Activated CD4-positive, alpha-beta T cell treated with anti-CD3 and anti-CD28 coated beads, Interleukin-2, Interleukin-6, amounts not matched to agents 100 ng/mL and 50 ng/mL, durations not matched to agents 16 hours and 8 hours (primary cell): ENCODE results near the gene CAMTA1.
"Not testable (repeated sequence)": the region's sequence is repeated elsewhere in the genome, so short reads cannot be mapped to it uniquely, and the experiment has no call there.

Source experiments
- DNase-seq: peaks from one replicate; pipeline ENCODE4 v3.0.0-alpha.2; 2020

Gene CAMTA1

GRCh38 chr1:7121622-7121988, 336.4 kb downstream of the CAMTA1 start:
- no peak for DNase-seq

GRCh38 chr1:7127322-7128075, 342.2 kb downstream of the CAMTA1 start:
- no peak for DNase-seq

- DNase-seq: no peak
Observed at GRCh38 chr1:7128293-7128692, 343.0 kb downstream of the CAMTA1 start.

- no peak for DNase-seq
Observed at GRCh38 chr1:7130127-7130526, 344.9 kb downstream of the CAMTA1 start.

- DNase-seq: no peak
Observed at GRCh38 chr1:7135493-7135892, 350.2 kb downstream of the CAMTA1 start.

GRCh38 chr1:7136166-7136953, 351.1 kb downstream of the CAMTA1 start:
- DNase-seq: no peak

- DNase-seq: no peak
Observed at GRCh38 chr1:7140251-7140650, 355.0 kb downstream of the CAMTA1 start.

- DNase-seq: no peak
Observed at GRCh38 chr1:7145947-7146346, 360.7 kb downstream of the CAMTA1 start.

GRCh38 chr1:7146710-7147109, 361.5 kb downstream of the CAMTA1 start:
- DNase-seq: no peak

GRCh38 chr1:7147581-7148282, 362.5 kb downstream of the CAMTA1 start:
- not testable (repeated sequence) for DNase-seq

GRCh38 chr1:7149080-7149838, 364.0 kb downstream of the CAMTA1 start:
- DNase-seq: no peak

GRCh38 chr1:7150724-7151280, 365.5 kb downstream of the CAMTA1 start:
- no peak for DNase-seq

GRCh38 chr1:7151978-7152377, 366.7 kb downstream of the CAMTA1 start:
- DNase-seq: no peak

- no peak for DNase-seq
Observed at GRCh38 chr1:7152655-7153054, 367.4 kb downstream of the CAMTA1 start.

GRCh38 chr1:7153464-7153863, 368.2 kb downstream of the CAMTA1 start:
- no peak for DNase-seq

- DNase-seq: no peak
Observed at GRCh38 chr1:7159116-7159781, 374.0 kb downstream of the CAMTA1 start.

GRCh38 chr1:7168554-7168953, 383.3 kb downstream of the CAMTA1 start:
- not testable (repeated sequence) for DNase-seq

GRCh38 chr1:7171168-7171567, 385.9 kb downstream of the CAMTA1 start:
- DNase-seq: no peak

GRCh38 chr1:7171574-7171973, 386.3 kb downstream of the CAMTA1 start:
- DNase-seq: no peak

GRCh38 chr1:7172804-7173203, 387.6 kb downstream of the CAMTA1 start:
- DNase-seq: no peak

GRCh38 chr1:7174561-7174960, 389.3 kb downstream of the CAMTA1 start:
- no peak for DNase-seq
